Activated CD8-positive, alpha-beta memory T cell treated with anti-CD3 and anti-CD28 coated beads for 4 hours (primary cell): ENCODE data around the gene C4orf50.

Experiments used
- DNase-seq, 2 donors: peaks; one replicate each; pipeline ENCODE4 v3.0.0-alpha.2; 2020; ENCODE audit warnings: low read depth in 2 of 2

The C4orf50 gene

DNA sequence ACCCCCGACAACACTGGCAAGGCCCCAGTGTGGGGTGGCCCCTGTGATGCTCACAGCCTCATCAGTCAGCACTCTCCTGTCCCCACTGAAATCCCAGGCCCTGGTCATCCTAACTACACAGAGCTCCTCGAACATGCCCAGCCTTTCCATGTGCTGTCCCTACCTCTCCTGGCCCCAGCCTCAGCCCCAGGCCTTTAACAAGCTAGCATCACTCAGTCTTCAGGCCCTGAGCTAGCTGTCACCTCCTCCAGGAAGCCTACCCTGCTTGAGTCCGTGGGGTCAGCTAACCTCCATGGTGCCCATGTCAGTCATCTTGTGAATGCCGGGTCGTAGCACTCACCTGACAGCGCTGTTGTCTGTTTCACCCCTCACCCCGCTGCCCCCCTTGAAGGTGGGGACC, 25.6 kb upstream of the C4orf50 start:
- DNase-seq = no peak

DNA sequence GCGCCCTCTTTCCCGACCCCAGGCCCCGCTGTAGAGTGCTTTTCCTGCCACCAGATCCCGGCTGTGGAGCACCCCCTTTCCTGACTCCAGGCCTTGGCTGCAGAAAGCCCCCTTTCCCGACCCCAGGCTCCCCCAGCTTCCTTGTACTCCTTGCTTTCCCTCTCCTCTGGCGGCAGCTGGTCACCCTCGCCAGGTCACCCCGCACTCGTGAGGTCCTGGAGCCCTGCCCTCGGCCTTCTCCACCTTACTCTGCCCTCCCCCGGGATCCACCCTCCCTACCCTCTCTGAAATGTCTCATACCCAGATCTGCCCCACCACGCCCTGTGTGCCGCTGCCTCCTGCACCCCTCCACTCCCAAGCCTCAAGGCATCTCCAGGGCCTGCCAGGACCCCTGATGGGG, 25.0 kb upstream of the C4orf50 start:
- no peak for DNase-seq

DNA sequence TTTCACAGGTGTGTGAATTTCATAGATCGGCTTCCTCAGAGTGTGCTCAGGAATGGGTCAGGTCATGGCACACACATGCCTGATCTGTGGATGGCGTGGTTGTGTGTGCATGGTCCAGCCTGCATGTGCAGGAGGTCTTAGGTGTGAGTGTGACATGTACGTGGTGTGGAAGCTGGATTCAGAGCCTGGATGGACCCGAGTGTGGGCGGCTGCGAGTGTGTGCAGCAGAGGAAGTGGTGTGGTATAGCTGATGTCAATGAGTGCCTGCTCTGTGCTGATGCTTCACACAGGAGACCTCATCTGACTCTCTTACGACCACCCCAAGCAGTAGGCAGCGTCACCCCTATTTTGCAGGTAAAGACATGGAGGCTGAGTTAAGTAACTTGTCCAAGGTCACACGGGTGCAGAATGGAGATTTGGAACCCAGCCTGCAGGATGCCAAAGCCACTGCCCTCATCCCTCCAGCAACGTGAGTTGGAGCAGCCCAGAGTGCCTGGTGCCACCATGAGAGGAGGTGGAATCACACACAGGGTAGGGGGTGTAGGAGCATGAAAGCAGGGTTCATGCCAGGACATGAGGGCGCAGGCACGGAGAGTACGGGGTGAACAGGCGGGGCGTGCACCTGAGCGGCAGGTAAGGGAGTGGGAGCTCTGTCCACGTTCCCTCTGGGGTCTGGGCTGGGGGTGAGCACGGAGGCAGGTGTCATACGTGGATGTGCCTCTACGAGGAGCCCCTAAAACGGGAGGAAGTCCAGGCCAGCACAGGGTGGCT, 24.2 kb upstream of the C4orf50 start:
- DNase-seq = no peak

DNA sequence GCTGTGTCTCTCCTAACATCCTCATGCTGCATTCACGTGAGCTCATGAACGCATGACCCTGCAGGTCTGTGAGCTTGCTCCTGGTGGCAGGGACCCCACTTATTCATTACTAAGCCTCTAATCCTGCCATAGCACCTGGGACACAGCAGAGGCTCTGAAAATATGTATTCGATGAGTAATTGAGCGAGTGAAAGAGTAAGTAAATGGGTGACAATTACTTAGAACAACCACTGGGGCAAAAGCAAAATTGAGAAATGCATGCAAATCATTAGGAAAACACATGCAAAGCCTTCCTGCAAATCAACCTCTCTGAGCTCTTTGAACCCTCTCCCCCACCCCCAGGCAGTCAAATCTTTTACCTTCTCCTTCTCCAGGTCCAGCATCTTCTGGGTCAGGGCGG, 23.6 kb upstream of the C4orf50 start:
- no peak for DNase-seq

DNA sequence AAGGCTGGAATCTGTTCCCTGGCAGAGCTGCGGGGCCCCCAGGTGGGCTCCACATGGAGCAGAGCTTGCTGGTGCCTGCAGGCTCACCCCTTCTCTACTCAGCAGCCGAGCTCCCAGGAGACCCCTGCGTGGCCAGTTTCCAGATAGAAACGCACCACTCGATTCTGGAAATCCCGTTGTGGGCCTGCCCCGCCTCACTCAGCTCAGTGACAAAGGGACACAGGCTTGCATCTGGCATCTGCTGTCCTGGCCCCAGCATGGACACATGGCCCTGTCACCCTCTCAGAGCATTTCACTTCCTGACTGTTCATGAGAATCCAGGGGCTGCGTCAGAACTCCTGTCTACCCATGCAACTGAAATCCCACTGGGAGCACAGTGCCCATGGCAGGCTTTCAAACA, 20.5 kb upstream of the C4orf50 start:
- DNase-seq = no peak

DNA sequence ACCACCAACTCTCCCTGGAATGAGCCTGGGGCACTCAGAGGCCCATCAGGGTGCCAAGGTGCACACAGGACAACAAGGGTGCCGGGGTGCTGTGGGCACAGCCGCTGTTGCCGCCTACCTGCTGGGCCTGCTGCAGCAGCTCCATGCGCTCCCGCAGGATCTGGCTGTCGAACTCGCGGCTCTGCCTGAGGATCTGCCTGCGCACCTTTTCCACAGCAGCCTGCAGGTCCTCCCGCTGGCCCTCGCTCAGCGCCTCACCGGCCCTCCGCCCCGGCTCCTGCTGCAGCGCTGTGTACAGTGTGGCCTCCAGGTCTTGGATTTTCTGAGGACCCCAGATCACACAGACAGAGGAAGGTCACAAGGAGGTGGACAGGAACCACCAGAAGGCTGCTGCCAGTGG, 17.6 kb upstream of the C4orf50 start:
- DNase-seq = no peak

DNA sequence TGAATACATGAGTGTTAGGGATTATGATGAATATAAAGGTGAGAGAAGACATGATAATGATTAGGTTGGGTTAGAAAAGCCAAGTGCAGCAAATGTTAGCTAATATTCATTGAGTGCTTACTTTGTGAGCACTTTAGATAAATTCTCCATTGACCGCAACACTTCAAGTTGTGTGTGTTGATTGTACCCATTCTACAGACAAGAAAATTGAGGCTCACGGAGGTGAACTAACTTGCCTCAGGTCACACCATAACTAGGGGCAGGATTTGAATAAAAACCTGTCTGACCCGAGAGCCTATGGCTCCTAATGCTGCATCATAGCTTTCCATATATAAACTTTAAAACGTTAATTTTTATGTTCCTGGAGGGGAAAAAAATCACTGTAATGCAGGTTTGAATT, 15.2 kb upstream of the C4orf50 start:
- DNase-seq = no peak

DNA sequence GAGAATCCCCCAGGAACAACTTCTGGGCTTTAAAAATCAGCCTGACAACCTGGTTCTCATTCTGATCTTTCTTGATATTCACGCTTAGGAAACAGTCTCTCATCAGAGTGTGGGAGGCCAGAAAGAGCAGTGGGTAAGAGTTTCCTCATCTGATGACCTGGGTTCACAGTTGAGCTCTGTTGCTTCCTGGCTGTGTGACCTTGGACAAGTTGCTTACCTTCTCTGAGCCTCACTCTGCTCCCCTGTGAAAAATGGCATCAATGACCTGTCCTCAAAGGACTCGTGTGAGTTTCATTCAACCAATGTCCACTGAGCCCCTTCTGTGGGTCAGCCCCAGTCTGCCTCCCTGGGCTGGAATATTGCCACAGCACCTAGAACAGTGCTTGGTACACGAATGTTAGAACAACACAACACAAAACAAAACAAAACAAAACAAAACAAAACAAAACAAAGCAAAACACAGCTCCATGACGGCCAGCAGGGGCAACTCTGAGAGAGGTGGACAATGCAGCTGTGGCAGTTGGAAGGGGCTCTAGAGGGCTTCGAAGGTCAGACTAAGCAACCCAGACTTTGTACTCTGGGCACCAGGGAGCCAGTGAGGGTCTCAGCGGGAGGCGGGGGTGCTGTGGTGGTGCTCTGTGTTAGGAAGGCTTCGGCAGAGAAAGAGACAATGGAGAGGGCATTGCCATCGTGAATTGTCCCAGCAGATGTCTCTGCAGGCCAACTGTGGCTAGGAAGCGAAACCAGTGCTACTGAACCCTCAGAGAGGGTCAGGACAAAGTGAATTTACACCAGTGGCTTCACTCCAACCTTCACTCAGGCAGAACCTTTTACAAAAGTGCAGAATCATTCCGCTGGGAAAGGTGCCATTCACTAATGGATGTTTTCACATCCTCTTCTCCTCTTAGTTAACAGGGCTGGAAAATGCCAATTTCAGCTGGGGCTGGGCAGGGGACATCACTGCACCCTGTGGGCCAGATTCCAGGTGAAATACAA, 14.3 kb upstream of the C4orf50 start:
- no peak for DNase-seq

DNA sequence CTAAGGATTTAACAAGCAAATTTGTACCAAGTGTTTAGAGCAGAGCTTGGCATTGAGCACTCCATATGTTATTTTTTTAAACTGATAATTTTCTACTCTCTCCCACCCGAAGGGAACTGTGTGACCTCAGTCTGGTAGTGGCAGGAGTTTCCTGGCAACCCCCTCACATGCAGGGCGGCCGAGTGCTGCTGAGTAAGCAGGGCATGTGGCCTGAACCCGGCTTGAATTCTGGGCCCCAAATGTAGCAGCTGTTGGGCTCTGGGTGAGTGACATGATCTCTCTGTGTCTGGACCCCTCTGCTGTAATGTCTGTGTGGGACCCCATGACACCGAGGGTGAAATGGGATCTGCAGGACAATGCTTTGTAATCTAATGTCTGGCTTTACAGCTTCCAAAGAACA, 13.6 kb upstream of the C4orf50 start:
- no peak for DNase-seq

DNA sequence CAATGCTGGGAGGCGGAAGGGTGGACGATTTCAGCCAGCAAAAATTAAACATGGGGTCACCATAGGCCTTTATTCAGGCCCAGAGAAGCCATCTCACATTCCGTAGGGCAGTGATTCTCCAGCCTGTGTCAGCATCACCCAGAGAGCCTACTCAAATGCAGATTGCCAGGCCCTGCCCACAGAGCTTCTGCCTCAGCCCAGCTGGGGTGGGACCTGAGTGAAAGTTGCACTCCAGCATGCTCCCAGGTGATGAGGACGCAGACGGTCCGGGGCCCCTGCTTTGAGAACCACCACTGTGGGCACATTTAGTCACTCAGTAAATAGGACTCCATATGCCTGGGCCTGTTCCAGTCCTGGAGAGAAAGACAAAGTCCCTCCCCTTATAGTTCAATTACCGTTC, 12.4 kb upstream of the C4orf50 start:
- DNase-seq = no peak

DNA sequence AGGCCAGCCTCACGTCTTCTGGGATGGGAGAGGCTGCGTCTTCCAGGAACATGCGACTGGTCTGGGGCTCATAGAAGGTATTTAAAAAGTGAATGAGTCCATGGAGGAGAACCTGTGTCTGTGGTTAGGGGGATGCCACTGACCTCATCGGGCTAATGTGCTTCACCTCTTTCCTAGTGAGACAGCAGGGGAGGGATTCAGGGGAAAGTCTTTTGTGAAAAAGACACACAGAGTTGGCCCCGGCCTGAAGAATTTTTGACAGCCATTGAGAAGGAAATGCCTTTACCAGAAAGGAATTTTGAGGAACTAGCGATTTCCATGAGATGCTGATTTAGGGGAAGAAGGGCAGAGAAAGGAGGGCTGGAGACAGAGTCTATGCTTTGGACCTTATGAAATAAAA, 11.0 kb upstream of the C4orf50 start:
- DNase-seq = no peak

DNA sequence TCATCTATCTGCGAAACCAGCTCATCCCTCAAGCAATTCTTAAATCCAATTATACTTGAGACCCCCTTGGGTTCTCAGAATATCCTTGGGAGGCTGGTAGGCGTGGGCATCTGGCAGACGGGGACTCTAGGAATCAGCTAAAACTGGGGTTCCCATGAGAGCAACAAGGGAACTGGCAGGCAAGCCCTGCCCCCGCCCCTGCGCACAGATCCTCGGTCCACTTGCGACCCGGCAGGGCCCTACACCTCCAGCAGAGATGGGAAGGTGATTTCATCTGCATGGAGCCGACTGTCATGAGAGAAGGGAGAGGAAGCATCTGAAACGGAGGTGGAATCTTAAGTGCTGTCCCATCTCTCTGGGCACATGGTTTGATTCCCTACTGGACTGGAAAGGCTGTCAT, 9.9 kb upstream of the C4orf50 start:
- no peak for DNase-seq

DNA sequence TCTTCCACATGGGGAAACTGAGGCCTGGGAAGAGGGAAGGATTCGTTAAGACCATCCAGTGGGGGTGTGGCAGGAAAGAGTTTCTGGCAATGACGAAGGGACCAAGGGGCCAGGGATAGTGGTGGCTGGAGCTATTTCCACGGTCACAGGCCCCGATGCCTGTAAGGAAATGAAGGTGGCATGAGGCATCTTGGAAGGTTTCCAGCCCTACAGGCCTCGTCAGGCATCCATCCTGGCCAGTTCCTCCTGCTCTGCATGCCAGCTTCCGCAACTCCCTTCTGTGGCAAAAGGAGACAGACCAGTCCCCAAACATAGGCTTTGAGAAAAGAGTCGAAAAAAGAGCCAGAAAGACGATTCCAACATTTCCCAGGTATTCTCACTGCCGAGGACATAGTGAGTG, 9.2 kb upstream of the C4orf50 start:
- DNase-seq = no peak

DNA sequence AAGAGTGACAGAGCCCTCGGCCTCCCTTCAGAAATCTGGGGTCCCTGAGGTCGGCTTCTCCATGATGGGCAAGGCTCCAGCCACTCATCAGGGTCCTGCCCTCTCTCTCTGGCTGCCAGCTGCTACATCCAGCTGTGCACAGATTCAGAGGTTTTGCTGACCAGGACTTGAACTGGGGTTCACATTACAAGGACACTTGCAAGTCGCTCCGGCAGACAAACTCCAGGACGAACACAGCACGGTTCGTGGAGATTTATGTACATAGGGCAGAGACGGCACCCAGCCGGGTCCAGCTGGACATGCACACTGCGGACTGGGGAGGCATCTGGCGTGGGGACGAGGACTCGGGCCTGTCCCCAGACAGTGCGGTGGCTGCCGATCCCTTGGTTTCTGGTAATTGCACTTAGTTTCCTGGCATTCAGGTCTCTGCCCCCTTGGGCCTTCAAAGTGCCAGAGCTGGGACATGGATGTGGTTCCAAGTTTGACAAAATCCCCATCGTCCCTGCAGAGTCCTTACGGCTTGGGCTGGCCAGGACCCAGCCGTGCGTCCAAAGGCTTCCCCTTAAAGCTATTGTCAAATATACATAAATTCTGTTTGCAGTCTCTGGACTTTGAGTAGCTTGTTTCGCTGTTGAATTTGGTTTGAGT, 6.2 kb upstream of the C4orf50 start:
- DNase-seq = no peak

DNA sequence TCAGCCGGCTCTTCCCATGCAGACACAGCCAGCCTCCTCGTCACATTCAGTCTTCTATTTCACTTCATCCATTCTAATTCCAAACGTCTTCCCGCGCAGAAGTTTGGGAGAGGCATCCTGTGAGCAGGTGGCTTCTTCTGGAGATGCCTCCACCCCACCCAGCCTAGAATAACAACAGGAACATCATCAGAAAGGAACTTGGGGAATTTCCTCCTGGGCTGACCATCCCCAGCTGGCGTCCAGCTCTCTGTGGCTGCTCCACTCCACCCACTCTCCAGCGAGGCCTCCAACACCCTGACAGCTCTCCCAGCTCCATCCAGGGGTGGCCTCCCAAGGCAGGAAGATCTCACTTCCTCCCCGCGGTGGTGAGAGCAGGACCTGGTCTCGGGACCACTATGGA, 5.5 kb upstream of the C4orf50 start:
- no peak for DNase-seq

DNA sequence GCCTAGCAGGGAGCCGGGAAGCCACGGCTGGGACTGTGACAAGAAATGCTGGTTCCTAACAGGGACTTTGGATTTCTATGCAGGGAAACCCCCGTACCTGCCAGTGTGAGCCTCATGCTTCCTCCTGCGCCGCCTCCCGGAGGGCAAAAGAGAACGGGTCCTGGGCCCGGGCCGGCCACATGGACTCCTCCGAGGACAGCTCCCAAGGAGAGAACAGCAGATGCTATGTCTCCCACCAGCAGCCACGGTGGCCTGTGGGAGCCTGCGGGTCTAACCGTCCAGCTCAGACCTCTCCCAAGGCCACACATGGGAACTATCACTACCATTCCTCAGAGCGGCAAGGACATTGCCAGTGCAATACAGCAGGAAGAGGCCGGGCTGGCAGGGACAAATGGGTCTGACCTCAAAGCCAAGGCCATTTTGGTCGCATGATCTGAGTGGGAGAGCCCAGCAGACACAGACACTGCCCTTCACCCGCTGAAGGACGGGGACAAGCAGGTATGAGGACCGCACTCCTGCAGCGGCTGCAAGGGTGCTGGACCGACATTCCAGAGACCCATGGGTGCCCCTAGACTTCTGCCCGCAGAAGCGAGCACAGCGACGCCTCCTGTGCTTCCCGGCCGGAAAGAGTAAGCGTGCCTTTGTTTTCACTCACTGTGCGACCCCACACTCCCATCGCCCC, 4.5 kb upstream of the C4orf50 start:
- DNase-seq = no peak

DNA sequence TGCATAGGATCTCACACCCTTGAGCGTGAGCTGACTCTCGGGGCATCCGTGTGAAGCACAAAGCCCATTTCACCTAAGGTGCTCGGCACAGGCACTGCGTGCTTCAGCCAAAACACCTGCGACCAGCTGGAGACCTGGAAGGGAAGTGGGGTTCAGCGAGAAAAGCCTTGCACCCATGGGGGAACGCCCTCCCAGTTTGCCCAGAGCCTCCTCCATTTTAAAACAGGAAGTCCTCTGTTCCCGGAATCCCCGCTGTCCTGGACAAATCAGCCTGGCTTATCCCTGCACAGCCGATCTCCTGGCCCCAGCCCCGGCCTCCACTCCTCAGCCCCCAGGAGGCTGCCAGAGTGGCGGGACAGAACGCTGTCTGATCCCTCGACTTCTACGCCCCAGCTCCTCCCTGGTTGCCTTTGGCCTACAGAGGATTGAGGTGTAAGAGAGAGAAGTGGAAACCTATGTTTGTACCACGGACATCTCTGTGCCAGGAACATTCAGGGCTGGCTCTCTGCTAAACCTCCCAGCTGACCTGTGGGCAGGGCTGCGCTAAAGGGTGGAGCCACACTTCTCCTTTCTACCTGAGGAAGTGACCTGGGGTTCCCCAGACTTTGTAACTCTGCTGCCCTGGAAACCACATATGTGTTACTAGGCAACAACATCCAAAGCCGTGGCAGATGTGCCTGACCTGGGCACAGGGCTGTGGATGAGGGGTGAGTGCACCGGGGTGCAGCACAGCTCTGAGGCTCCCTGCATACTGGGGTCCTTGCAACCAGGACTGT, 3.8 kb upstream of the C4orf50 start:
- no peak for DNase-seq

DNA sequence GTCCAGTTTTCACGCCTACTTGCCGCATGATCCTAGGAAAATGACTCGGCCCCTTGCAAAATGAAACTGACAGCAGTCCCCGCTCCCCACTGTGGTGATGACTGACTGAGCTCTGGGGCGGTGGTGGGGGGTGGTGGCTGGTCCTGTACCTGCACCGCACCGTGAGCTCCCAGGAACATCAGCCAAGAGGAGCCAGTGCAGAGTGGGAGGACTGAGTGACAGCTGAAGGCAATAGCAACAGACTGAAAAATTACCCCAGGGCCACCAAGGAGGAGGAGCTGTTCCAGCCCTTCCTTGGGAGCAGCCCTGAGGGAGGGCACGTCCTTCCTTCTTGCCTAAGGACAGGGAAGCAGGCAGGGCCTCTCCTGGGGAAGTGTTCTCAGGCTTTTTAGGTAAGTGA, 2.4 kb upstream of the C4orf50 start:
- no peak for DNase-seq

DNA sequence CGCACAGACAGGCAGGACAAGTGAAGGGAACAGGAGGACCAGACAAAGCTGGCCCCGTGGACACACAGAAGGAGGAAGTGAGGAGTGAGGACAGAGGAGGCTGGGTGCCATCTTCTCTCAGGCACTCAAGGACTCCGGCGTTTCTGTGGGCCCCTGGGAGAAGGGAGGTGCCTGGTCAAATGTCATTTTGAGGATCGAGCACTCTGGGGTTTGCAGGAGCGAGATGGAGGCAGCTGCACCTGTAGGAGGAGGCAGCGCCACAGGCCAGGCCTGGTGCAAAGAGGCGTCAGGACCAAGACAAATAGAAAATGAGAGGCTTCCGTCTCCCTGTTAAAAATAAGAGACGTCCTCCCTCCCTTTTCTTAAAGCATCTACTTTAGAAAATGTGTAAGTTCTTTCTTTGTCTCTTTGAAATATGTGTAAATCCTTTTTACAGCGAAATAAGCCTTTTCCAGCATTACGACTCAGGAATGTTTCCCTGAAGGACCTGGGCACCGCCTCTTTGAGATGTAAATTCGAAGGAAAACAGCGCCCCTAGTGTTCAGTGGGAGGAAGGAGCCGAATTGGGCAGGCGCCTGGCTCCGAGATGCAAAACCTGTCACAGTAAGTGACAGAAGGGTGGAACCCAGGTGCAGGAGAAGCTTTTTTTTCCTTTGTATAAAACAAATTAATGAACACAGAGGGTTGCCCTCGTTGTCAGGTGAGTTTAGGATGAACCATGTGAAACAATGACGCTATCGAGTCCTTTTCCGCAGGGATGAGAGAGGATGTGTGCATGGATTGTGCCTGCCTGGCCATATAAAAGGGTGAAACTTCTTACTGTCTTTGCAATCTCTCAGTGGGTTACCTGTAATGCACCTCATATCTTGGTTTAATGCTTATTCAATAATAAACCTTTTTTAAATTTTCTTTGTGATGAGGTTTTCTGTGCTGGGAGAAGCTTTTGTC, 1.4 kb upstream of the C4orf50 start:
- DNase-seq = no peak

DNA sequence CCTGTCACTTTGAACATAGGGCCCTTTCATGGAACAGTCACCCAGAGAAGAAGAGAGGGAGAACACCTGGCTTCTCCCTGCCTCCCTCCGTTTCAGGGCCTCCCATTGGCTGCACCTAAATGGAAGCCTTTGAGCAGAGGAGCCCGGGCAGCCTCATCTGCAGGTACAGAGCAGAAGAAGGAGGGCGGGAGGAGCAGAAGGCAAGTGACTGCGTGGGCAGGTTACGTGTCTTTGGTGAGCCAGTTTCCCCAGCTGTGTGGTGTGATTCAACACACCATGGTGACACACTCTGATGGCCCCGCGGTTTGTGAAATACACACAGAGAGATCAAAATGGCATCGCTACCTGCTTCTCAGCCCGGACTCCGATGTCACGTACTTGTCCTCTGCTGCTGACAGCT, 431 bp downstream of the C4orf50 start:
- DNase-seq = no peak
